Measurements from ENCODE around the gene IDE.

DNA sequence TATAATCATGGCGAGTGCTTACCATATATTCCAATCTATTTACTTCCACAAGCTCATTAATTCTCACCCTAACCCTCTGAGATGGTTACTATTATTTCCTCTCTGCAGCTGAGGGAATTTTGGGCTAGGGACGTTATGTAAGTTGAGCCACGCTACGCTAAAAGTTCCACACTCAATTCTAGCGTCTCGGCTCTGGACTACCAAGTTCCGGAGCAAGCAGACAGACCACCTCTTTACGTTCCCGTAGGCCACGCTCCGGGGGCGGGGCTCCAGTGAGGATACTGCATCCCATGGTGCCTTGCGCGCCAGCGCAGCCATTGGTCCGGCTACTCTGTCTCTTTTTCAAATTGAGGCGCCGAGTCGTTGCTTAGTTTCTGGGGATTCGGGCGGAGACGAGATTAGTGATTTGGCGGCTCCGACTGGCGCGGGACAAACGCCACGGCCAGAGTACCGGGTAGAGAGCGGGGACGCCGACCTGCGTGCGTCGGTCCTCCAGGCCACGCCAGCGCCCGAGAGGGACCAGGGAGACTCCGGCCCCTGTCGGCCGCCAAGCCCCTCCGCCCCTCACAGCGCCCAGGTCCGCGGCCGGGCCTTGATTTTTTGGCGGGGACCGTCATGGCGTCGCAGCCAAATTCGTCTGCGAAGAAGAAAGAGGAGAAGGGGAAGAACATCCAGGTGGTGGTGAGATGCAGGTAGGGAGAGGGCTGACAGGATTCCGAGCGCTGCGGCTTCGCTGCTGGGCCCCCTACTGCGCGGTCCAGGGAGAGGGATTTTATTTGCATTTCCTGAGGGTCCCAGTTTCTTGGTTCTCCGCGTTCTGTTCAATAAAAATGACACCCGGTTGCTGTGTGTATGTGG, 19.1 kb upstream of the IDE start, which contains the start of gene KIF11:
- TF ChIP-seq CTCF (IDR thresholded peaks at IDR 0.05) (no peak), POLR2A (IDR thresholded peaks at IDR 0.05) (peak; percentile 94)

All from right lobe of liver (tissue), 4 donors.